WTC11 (cell line): ENCODE measurements around the gene RUNX2. TPM values are rescaled to one million over a fixed set of nuclear protein-coding genes. Genes with fewer than 3 reads are reported as not detected.

Source experiments
- ATAC-seq: fragments of 200-7000 bp; cut with Tn5 transposase; 2 replicates; pipeline ENCODE4 v1.10.0; 2021; ENCODE audit warnings: mild to moderate bottlenecking, moderate library complexity
- CTCF ChIA-PET: fragments of 300-600 bp; sonication (Branson Sonifier 250); formaldehyde crosslinking; loops from one replicate; lab custom pipeline; 2021; ENCODE audit warnings: antibody characterized with exemption; lab: Charles Lee
- POLR2A ChIA-PET: fragments of 350-600 bp; sonication (Branson Sonifier 250); formaldehyde crosslinking; loops from one replicate; lab custom pipeline; 2021; ENCODE audit warnings: antibody characterized with exemption; lab: Charles Lee
- DNase-seq: peaks from one replicate; pipeline ENCODE4 v3.0.0; 2021; ENCODE audit warnings: low spot score
- H3K27ac Mint-ChIP-seq: 2 replicates; pipeline ENCODE4 v1.8.0; 2021; ENCODE audit warnings: mixed read lengths
- H3K27me3 Mint-ChIP-seq: 2 replicates; pipeline ENCODE4 v1.8.0; 2021; ENCODE audit warnings: low read depth, mild to moderate bottlenecking, moderate library complexity, mixed read lengths
- H3K36me3 Mint-ChIP-seq: 2 replicates; pipeline ENCODE4 v1.8.0; 2021; ENCODE audit warnings: mixed read lengths
- H3K4me1 Mint-ChIP-seq: 2 replicates; pipeline ENCODE4 v1.8.0; 2022; ENCODE audit warnings: mixed read lengths
- H3K4me3 Mint-ChIP-seq: 2 replicates; pipeline ENCODE4 v1.8.0; 2021; ENCODE audit warnings: mild to moderate bottlenecking, moderate library complexity, mixed read lengths
- H3K9me3 Mint-ChIP-seq: 2 replicates; pipeline ENCODE4 v1.8.0; 2021; ENCODE audit warnings: mixed read lengths
- CBFB ChIP-seq: sonication (generic); formaldehyde crosslinking; IDR thresholded peaks from 2 replicates; pipeline ENCODE4 v1.8.1; 2022; ENCODE audit warnings: mild to moderate bottlenecking, low read depth, missing genetic modification reagents
- ELF4 ChIP-seq: sonication (generic); formaldehyde crosslinking; IDR thresholded peaks from 2 replicates; pipeline ENCODE4 v1.8.1; 2022; ENCODE audit warnings: low read depth, mild to moderate bottlenecking, moderate library complexity, missing genetic modification reagents
- ETV6 ChIP-seq: sonication (generic); formaldehyde crosslinking; IDR thresholded peaks from 2 replicates; pipeline ENCODE4 v1.8.1; 2022; ENCODE audit warnings: mild to moderate bottlenecking, missing genetic modification reagents
- FOXJ3 ChIP-seq: sonication (generic); formaldehyde crosslinking; IDR thresholded peaks from 2 replicates; pipeline ENCODE4 v1.9.0; 2021; ENCODE audit warnings: missing genetic modification reagents, mild to moderate bottlenecking, borderline replicate concordance
- GABPB1 ChIP-seq: sonication (generic); formaldehyde crosslinking; IDR thresholded peaks from 2 replicates; pipeline ENCODE4 v1.8.1; 2023; ENCODE audit warnings: mild to moderate bottlenecking, missing genetic modification reagents
- HMGA2 ChIP-seq: fragments of 250-450 bp; sonication (Bioruptor Pico); IDR thresholded peaks from 2 replicates; pipeline ENCODE4 v1.4.0; 2021; ENCODE audit warnings: mild to moderate bottlenecking, moderate library complexity
- IRF2 ChIP-seq: sonication (generic); formaldehyde crosslinking; IDR thresholded peaks from 2 replicates; pipeline ENCODE4 v1.8.0; 2022; ENCODE audit warnings: low read depth, missing genetic modification reagents, borderline replicate concordance
- MYBL2 ChIP-seq: sonication (generic); formaldehyde crosslinking; IDR thresholded peaks from 2 replicates; pipeline ENCODE4 v1.8.1; 2023; ENCODE audit warnings: mild to moderate bottlenecking, moderate library complexity, missing genetic modification reagents
- NFATC4 ChIP-seq: fragments of 250-450 bp; sonication (Bioruptor Pico); IDR thresholded peaks from 2 replicates; pipeline ENCODE4 v1.9.0; 2021; ENCODE audit warnings: mild to moderate bottlenecking
- NFE2L1 ChIP-seq: sonication (generic); formaldehyde crosslinking; IDR thresholded peaks from 2 replicates; pipeline ENCODE4 v1.8.1; 2023; ENCODE audit warnings: missing genetic modification reagents
- NR1H2 ChIP-seq: sonication (generic); formaldehyde crosslinking; IDR thresholded peaks from 2 replicates; pipeline ENCODE4 v1.9.0; 2021; ENCODE audit warnings: mild to moderate bottlenecking, moderate library complexity, missing genetic modification reagents
- NR3C1 ChIP-seq: sonication (generic); formaldehyde crosslinking; conservative IDR thresholded peaks from 2 replicates; pipeline ENCODE4 v1.8.1; 2023; ENCODE audit warnings: low read depth, mild to moderate bottlenecking, missing genetic modification reagents
- PRRX2 ChIP-seq: fragments of 250-450 bp; sonication (Bioruptor Pico); IDR thresholded peaks from 2 replicates; pipeline ENCODE4 v1.8.0; 2021; ENCODE audit warnings: mild to moderate bottlenecking
- RELA ChIP-seq: sonication (generic); formaldehyde crosslinking; IDR thresholded peaks from 2 replicates; pipeline ENCODE4 v1.8.1; 2022; ENCODE audit warnings: missing genetic modification reagents, mild to moderate bottlenecking, borderline replicate concordance
- SOX15 ChIP-seq: fragments of 250-450 bp; sonication (Bioruptor Pico); IDR thresholded peaks from 2 replicates; pipeline ENCODE4 v1.9.0; 2021; ENCODE audit warnings: mild to moderate bottlenecking
- ZNF138 ChIP-seq: sonication (generic); formaldehyde crosslinking; conservative IDR thresholded peaks from 2 replicates; pipeline ENCODE4 v1.8.1; 2022; ENCODE audit warnings: mild to moderate bottlenecking, moderate library complexity, missing genetic modification reagents
- total RNA-seq: library from RNA; stranded (reverse); gene quantifications from 3 replicates; pipeline ENCODE4 v1.2.3, GENCODE V29; 2021
- TF ChIP-seq, protein P1 (sequence below): fragments of 250-450 bp; sonication (Bioruptor Pico); IDR thresholded peaks from 2 replicates; pipeline ENCODE4 v1.9.0; 2021; ENCODE audit warnings: mild to moderate bottlenecking
- TF ChIP-seq, protein P2 (sequence below): fragments of 200-600 bp; IDR thresholded peaks from 2 replicates; pipeline ENCODE4 v1.8.0; 2022; ENCODE audit warnings: antibody characterized with exemption
- TF ChIP-seq, protein P3 (sequence below): sonication (generic); formaldehyde crosslinking; IDR thresholded peaks from 2 replicates; pipeline ENCODE4 v1.8.0; 2022; ENCODE audit warnings: mild to moderate bottlenecking, missing genetic modification reagents
- TF ChIP-seq, protein P4 (sequence below): sonication (generic); formaldehyde crosslinking; IDR thresholded peaks from 2 replicates; pipeline ENCODE4 v1.8.1; 2023; ENCODE audit warnings: mild to moderate bottlenecking, missing genetic modification reagents
- TF ChIP-seq, protein P5 (sequence below): fragments of 250-450 bp; sonication (Bioruptor Pico); IDR thresholded peaks from 2 replicates; pipeline ENCODE4 v1.9.0; 2021; ENCODE audit warnings: moderate library complexity, mild to moderate bottlenecking, inconsistent platforms, borderline replicate concordance

Gene RUNX2
- total RNA-seq, 1 experiment from 2014 or later = 0.28 TPM

DNA sequence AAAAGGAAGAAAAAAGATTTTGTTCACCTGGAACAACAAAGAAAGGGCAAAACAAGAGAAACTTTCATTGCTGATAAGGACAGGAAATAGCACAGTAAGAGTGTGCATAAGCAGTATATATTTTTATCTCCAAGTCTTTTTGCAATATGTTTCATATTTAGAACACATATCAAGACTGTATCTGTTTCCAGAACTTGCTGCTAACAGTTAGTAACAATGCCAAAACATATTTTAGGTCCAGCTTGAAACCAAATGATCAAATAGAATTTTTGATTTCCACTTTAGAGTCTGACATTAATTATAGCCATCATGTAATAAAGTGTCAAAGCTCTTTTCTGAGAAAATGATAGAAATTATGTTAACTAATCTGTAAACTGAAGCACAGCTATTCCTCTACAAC lies 193.1 kb downstream of the RUNX2 start:
- Mint-ChIP-seq H3K36me3 (no peaks in the 10 kb centered on the region), H3K4me3 (no peak overlapping the region), H3K27ac (no peak overlapping the region; the same call in 1 of the 2 replicates), H3K27me3 (no peaks in the 10 kb centered on the region), H3K4me1 (peaks cover 36% of the 10 kb centered on the region), H3K9me3 (no peaks in the 10 kb centered on the region)
- POLR2A ChIA-PET = no interaction called here
- TF ChIP-seq ETV6 (CRISPR knock-in tag) (no peak), HMGA2 (CRISPR knock-in tag) (no peak), GABPB1 (CRISPR knock-in tag) (no peak), MYBL2 (CRISPR knock-in tag) (no peak), NR3C1 (no peak), PRRX2 (CRISPR knock-in tag) (no peak), ELF4 (CRISPR knock-in tag) (no peak), NFATC4 (CRISPR knock-in tag) (no peak), RELA (CRISPR knock-in tag) (no peak)
- TF ChIP-seq, protein P1, sequence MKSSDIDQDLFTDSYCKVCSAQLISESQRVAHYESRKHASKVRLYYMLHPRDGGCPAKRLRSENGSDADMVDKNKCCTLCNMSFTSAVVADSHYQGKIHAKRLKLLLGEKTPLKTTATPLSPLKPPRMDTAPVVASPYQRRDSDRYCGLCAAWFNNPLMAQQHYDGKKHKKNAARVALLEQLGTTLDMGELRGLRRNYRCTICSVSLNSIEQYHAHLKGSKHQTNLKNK (CRISPR knock-in tag) = no peak
- TF ChIP-seq, protein P2, sequence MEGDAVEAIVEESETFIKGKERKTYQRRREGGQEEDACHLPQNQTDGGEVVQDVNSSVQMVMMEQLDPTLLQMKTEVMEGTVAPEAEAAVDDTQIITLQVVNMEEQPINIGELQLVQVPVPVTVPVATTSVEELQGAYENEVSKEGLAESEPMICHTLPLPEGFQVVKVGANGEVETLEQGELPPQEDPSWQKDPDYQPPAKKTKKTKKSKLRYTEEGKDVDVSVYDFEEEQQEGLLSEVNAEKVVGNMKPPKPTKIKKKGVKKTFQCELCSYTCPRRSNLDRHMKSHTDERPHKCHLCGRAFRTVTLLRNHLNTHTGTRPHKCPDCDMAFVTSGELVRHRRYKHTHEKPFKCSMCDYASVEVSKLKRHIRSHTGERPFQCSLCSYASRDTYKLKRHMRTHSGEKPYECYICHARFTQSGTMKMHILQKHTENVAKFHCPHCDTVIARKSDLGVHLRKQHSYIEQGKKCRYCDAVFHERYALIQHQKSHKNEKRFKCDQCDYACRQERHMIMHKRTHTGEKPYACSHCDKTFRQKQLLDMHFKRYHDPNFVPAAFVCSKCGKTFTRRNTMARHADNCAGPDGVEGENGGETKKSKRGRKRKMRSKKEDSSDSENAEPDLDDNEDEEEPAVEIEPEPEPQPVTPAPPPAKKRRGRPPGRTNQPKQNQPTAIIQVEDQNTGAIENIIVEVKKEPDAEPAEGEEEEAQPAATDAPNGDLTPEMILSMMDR = no peak
- TF ChIP-seq, protein P3, sequence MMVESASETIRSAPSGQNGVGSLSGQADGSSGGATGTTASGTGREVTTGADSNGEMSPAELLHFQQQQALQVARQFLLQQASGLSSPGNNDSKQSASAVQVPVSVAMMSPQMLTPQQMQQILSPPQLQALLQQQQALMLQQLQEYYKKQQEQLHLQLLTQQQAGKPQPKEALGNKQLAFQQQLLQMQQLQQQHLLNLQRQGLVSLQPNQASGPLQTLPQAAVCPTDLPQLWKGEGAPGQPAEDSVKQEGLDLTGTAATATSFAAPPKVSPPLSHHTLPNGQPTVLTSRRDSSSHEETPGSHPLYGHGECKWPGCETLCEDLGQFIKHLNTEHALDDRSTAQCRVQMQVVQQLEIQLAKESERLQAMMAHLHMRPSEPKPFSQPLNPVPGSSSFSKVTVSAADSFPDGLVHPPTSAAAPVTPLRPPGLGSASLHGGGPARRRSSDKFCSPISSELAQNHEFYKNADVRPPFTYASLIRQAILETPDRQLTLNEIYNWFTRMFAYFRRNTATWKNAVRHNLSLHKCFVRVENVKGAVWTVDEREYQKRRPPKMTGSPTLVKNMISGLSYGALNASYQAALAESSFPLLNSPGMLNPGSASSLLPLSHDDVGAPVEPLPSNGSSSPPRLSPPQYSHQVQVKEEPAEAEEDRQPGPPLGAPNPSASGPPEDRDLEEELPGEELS (CRISPR knock-in tag) = no peak
- TF ChIP-seq, protein P4, sequence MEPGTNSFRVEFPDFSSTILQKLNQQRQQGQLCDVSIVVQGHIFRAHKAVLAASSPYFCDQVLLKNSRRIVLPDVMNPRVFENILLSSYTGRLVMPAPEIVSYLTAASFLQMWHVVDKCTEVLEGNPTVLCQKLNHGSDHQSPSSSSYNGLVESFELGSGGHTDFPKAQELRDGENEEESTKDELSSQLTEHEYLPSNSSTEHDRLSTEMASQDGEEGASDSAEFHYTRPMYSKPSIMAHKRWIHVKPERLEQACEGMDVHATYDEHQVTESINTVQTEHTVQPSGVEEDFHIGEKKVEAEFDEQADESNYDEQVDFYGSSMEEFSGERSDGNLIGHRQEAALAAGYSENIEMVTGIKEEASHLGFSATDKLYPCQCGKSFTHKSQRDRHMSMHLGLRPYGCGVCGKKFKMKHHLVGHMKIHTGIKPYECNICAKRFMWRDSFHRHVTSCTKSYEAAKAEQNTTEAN (CRISPR knock-in tag) = no peak
- TF ChIP-seq, protein P5, sequence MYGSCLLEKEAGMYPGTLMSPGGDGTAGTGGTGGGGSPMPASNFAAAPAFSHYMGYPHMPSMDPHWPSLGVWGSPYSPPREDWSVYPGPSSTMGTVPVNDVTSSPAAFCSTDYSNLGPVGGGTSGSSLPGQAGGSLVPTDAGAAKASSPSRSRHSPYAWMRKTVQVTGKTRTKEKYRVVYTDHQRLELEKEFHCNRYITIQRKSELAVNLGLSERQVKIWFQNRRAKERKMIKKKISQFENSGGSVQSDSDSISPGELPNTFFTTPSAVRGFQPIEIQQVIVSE = no peak
- ATAC-seq = no peak
- DNase-seq = no peak
- CTCF ChIA-PET = interaction anchor here (0.9 to 1.8 kb wide), 3 partner anchors 16 to 193 kb away, joined by 3 to 8 read pairs (median 3); no protein-coding TSS in a partner anchor

DNA sequence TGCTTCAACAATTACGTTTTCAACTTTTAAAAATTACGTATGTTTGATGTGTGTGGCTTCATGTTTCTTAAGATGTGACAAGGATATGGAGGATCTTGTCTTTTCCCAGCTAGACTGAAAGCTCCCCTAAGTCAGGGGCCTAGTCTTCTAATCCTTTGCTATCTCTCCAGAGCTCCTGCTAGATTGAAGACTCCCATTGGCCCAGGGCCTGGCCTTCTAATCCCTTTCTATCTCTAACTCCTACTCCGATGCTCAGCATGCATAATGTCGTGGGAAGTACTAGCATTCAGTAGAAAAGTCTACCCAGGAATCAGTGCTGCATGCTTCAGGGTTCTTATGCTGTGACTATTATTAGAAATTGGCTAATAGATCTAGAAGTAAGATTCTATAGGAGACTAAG lies 194.4 kb downstream of the RUNX2 start:
- ATAC-seq (peak; percentile 69), DNase-seq (no peak)
- Mint-ChIP-seq H3K4me1 (peaks cover 33% of the 10 kb centered on the region), H3K9me3 (no peaks in the 10 kb centered on the region), H3K36me3 (no peaks in the 10 kb centered on the region), H3K27me3 (no peaks in the 10 kb centered on the region), H3K4me3 (no peak overlapping the region), H3K27ac (peak overlapping the region; percentile 50; the same call in 1 of the 2 replicates)
- ChIA-PET POLR2A (no interaction called here), CTCF (interaction anchor here (1.4 to 1.7 kb wide), 3 partner anchors 22 to 1047 kb away, joined by 3 to 8 read pairs (median 4); no protein-coding TSS in a partner anchor)
- TF ChIP-seq NR1H2 (no peak), CBFB (CRISPR knock-in tag) (no peak), FOXJ3 (CRISPR knock-in tag) (no peak), SOX15 (CRISPR knock-in tag) (no peak), NFE2L1 (CRISPR knock-in tag) (no peak), IRF2 (no peak), ZNF138 (CRISPR knock-in tag) (no peak)
- TF ChIP-seq, protein P5 = no peak
